SK-N-MC (cell line): ENCODE results near the gene LPCAT2.

Experiments
- EZH2 ChIP-seq: fragments of 200-600 bp; sonication (generic); IDR thresholded peaks from one replicate; pipeline ENCODE4 v1.6.1; 2017; ENCODE audit warnings: antibody characterized with exemption
- FOXP2 ChIP-seq: optimal IDR thresholded peaks from 2 replicates; pipeline ENCODE3; 2011; ENCODE audit warnings: mild to moderate bottlenecking, moderate library complexity; ENCODE audit not compliant: insufficient read depth; ENCODE audit errors: extremely low read length, control extremely low read depth
- POLR2AphosphoS5 ChIP-seq: IDR thresholded peaks from 2 replicates; pipeline ENCODE4 v1.6.1; 2012; ENCODE audit warnings: mild to moderate bottlenecking, low read depth, low read length, borderline replicate concordance

GRCh38 chr16:55565086-55565485 lies 56.2 kb downstream of the LPCAT2 start:
- TF ChIP-seq POLR2AphosphoS5 (no peak), EZH2 (no peak), FOXP2 (no peak)
